Measurements from ENCODE around the gene TRPC4AP. TPM values are rescaled to one million over a fixed set of nuclear protein-coding genes. Genes with fewer than 3 reads are reported as not detected.
A peak's percentile ranks its signal among the peaks of the same experiment; 100 is the strongest.

The TRPC4AP gene
- total RNA-seq, 4 donors from 2014 or later: 62.7 to 101 (median 80.8) TPM

DNA sequence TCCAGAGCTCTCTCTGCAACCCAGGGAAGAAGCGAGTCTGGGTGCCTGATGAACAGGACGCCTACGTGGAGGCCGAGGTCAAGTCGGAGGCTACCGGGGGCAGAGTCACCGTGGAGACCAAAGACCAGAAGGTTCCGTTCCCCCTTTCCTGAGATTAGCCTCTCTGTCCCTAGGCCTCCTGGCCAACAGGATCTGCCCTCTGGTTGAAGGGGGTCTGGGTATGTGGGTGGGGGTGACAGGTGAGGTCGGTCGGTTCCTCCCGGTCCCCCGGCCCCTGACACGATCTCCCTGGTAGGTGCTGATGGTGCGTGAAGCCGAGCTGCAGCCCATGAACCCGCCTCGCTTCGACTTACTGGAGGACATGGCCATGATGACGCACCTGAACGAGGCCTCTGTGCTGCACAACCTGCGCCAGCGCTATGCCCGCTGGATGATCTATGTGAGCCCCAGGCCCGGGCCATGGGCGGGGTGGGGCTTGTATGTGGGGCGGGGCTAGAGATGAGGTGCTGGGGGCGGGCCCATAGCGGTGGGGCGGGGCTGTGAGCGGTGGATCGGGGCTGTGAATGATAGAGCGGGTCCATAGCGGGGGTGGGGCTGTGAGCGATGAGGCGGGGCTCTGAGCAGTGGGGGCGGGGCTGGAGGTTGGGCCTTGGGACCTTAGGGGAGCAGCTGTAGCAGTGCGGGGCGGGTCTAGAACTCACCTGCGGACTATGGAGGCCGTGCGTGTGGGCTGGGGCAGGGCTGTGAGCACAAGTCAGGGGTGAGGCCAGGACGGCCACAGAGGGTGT lies 113.0 kb downstream of the TRPC4AP start:
- Histone ChIP-seq H3K4me3 (no peak overlapping the region), H3K27me3 (no peaks in the 10 kb centered on the region), H3K9me3 (no peaks in the 10 kb centered on the region), H3K27ac (no peak overlapping the region), H3K4me1 (peaks cover 0 to 16% (median 0%) of the 10 kb centered on the region in 4 donors), H3K36me3 (no peaks in the 10 kb centered on the region)
- TF ChIP-seq POLR2A (IDR thresholded peaks at IDR 0.05): no peak
- TF ChIP-seq, protein P1, sequence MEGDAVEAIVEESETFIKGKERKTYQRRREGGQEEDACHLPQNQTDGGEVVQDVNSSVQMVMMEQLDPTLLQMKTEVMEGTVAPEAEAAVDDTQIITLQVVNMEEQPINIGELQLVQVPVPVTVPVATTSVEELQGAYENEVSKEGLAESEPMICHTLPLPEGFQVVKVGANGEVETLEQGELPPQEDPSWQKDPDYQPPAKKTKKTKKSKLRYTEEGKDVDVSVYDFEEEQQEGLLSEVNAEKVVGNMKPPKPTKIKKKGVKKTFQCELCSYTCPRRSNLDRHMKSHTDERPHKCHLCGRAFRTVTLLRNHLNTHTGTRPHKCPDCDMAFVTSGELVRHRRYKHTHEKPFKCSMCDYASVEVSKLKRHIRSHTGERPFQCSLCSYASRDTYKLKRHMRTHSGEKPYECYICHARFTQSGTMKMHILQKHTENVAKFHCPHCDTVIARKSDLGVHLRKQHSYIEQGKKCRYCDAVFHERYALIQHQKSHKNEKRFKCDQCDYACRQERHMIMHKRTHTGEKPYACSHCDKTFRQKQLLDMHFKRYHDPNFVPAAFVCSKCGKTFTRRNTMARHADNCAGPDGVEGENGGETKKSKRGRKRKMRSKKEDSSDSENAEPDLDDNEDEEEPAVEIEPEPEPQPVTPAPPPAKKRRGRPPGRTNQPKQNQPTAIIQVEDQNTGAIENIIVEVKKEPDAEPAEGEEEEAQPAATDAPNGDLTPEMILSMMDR (IDR thresholded peaks at IDR 0.05): no peak
- peak in 1 of 3 donors; percentile 52 for DNase-seq

DNA sequence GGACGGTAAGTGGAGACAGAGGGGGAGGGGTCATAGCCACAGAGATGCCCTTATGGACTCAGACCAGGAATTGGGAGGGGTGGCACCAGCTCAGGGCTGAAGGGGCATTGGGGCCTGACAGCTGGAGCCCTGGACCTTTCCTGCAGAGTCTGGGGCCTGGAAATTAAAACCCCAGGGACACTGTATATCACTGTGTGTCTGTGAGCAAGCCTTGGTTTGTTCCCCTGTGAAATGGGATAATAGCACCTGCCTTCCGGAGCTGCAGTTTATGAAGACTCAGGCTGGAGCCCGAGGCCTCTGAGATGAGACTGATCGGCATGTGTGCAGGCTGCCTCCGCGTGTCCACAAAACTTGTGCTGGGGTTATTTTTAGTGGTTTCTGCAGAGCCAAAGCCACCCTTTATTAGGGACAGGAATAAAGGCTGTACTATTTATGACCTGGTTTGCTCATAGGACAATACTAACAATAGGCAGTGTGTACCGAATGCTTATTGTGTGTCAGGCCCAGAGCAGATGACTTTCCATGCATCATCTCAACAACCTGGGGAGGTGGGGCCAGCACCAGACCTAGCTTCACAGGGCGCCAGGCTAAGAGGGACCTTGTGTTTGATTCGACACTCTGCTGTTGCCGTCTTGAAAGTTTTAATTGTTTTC lies 114.4 kb downstream of the TRPC4AP start:
- H3K36me3 ChIP-seq: no peaks in the 10 kb centered on the region
- H3K4me1 ChIP-seq: peaks cover 0 to 2% (median 0%) of the 10 kb centered on the region in 4 donors
- TF ChIP-seq, protein P1 (IDR thresholded peaks at IDR 0.05): no peak
- no peak for TF ChIP-seq POLR2A (IDR thresholded peaks at IDR 0.05)
- no peak for DNase-seq
- H3K27ac ChIP-seq: no peak overlapping the region
- H3K27me3 ChIP-seq: no peaks in the 10 kb centered on the region
- no peak overlapping the region for H3K4me3 ChIP-seq
- no peaks in the 10 kb centered on the region for H3K9me3 ChIP-seq

DNA sequence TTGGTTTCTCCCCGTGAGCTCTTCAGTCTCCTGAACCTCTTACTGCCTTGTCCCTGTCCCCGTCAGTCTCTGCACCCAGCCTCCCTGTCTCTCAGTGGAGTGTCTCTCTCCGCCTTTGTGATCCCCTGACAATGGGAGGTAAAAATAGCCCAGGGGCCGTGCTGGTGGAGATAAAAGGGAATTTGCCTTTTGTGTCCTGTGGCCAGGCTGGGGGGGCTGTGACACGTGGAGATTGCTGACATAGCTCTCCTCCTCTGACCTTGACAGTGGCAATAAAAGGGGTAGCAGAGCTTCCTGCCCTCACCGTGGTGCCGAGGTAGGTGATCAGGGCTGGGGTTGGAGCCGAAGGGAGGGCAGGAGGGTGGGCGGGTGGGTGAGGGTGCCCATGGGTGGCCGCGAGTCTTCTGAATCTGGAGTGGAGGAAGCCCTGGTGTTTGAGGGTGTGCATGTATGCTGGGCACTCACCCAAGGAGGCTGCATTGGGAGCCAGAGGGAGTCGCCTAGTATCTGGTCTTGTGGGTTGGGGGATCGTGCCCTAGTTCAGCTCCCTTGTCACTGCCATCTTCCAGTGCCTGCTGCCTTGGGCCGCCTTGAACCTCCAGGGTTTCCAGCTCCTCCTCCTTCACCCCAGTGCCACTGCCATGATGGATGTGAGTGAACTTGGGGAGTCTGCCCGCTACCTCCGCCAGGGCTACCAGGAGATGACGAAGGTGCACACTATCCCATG lies 115.1 kb downstream of the TRPC4AP start:
- Histone ChIP-seq H3K36me3 (no peaks in the 10 kb centered on the region), H3K9me3 (no peaks in the 10 kb centered on the region), H3K4me3 (no peak overlapping the region), H3K4me1 (no peaks in the 10 kb centered on the region), H3K27ac (no peak overlapping the region), H3K27me3 (no peaks in the 10 kb centered on the region)
- DNase-seq: no peak
- no peak for TF ChIP-seq POLR2A (IDR thresholded peaks at IDR 0.05)
- TF ChIP-seq, protein P1 (IDR thresholded peaks at IDR 0.05): no peak

DNA sequence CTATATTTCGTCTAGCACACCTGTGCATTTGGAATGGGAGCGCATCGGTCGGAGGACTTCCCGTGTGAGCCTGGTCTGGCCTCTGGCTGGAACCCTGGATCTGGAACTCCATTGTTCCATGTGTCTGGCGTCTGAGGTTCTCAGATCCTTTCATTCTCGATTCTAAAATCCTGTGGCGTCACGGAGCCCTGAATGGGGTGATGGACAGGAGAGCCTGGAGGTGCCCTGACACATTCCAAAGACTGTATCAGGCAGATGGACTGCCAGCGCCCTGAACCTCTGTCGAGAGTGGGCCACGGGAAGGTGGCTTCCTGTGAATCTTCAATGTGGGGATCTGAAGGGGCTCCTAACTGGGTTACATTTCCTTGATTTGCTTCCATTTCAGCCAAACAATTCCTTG lies 116.3 kb downstream of the TRPC4AP start:
- Histone ChIP-seq H3K4me1 (no peaks in the 10 kb centered on the region), H3K36me3 (no peaks in the 10 kb centered on the region), H3K4me3 (no peak overlapping the region), H3K27me3 (no peaks in the 10 kb centered on the region), H3K9me3 (no peaks in the 10 kb centered on the region), H3K27ac (no peak overlapping the region)
- TF ChIP-seq, protein P1 (IDR thresholded peaks at IDR 0.05): no peak
- no peak for TF ChIP-seq POLR2A (IDR thresholded peaks at IDR 0.05)
- no peak for DNase-seq

DNA sequence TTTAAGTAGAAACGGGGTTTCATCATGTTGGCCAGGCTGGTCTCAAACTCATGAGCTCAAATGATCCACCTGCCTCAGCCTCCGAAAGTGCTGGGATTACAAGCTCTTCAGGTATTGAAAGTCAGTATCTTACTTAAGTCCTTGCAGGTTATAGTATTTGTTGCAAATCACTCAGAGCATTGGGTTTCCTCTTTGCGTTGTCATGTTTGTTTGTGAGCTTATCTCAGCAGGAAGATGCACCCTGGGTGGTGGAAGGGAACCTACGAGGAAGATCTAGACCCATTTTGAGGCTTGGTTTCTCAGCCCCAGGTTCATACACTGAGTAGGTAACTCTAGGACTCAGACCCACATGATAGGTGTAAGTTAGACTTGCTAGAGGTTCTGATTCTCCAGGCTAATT lies 118.4 kb downstream of the TRPC4AP start:
- TF ChIP-seq, protein P1 (IDR thresholded peaks at IDR 0.05): no peak
- no peak for TF ChIP-seq POLR2A (IDR thresholded peaks at IDR 0.05)
- Histone ChIP-seq H3K4me3 (no peak overlapping the region), H3K27ac (no peak overlapping the region), H3K9me3 (no peaks in the 10 kb centered on the region), H3K4me1 (no peaks in the 10 kb centered on the region), H3K27me3 (no peaks in the 10 kb centered on the region), H3K36me3 (no peaks in the 10 kb centered on the region)
- no peak for DNase-seq
